ENCODE results near the gene ADD3.

ADD3 gene, protein sequence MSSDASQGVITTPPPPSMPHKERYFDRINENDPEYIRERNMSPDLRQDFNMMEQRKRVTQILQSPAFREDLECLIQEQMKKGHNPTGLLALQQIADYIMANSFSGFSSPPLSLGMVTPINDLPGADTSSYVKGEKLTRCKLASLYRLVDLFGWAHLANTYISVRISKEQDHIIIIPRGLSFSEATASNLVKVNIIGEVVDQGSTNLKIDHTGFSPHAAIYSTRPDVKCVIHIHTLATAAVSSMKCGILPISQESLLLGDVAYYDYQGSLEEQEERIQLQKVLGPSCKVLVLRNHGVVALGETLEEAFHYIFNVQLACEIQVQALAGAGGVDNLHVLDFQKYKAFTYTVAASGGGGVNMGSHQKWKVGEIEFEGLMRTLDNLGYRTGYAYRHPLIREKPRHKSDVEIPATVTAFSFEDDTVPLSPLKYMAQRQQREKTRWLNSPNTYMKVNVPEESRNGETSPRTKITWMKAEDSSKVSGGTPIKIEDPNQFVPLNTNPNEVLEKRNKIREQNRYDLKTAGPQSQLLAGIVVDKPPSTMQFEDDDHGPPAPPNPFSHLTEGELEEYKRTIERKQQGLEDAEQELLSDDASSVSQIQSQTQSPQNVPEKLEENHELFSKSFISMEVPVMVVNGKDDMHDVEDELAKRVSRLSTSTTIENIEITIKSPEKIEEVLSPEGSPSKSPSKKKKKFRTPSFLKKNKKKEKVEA

DNA sequence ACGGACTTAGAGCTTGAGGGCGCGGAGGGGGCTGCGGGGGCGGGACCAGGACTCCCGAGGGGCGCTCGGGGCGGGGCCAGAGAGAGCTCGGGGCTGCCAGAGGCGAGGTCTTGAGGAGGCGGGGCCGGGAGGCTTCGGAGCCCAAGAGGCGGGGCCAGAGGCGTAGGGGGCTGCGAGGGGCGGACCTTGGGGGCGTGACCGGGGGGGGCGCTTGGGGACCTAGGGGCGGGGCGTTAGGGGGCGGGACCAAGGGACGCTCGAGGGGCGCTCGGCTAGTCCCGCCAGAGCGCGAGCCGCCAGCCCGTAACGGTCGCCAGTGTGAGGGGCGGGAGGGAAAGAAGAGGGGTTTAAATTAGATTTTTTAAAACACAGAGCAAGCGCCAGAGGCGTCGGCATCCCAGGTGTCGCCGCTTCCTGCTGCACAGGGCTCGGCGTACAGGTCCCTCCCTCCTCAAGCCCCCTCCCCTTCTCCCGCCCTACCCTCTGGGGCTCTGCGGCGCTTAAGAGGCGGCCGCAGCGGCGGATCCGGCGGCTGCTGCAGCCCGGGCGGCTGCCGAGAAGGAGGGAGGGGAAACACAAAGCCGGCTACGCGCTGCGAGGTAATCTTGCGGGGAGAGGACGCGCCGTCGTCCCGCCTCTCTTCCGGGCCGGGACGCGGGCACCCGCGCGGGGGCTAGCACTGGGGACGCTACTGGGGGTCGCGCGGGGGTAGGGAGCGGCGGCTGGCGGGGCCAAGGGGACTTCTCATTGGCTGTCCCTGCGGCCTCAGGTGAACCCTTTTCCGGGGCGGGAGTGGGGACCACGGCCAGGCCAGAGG is at the start of gene ADD3:
Gene ADD3, plus strand, starts transcription at position 284 of the 817 bp plus-strand sequence. CDS start 92,670 bp downstream, outside the sequence.
- no peak for FAIRE-seq

DNA sequence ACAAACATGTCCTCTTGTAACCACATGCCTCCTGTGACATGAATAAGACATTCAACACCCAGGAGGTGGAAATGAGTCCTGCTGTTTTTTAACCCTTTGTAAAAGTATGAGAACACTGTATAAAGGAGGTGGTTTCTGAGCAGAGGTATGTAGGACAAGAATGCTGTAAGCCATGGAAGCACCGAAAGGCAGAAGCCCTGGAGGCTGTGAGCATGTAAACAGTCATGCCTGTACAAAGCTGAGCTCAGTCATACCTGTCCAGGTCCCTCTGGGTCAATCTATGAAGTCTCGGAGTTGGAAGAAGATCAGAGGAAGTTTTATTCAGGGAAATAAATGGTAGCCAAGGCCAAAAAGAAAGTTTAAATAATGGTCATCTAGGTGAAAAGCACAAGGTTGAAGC is 49.7 kb upstream of the ADD3 start:
- FAIRE-seq: no peak

DNA sequence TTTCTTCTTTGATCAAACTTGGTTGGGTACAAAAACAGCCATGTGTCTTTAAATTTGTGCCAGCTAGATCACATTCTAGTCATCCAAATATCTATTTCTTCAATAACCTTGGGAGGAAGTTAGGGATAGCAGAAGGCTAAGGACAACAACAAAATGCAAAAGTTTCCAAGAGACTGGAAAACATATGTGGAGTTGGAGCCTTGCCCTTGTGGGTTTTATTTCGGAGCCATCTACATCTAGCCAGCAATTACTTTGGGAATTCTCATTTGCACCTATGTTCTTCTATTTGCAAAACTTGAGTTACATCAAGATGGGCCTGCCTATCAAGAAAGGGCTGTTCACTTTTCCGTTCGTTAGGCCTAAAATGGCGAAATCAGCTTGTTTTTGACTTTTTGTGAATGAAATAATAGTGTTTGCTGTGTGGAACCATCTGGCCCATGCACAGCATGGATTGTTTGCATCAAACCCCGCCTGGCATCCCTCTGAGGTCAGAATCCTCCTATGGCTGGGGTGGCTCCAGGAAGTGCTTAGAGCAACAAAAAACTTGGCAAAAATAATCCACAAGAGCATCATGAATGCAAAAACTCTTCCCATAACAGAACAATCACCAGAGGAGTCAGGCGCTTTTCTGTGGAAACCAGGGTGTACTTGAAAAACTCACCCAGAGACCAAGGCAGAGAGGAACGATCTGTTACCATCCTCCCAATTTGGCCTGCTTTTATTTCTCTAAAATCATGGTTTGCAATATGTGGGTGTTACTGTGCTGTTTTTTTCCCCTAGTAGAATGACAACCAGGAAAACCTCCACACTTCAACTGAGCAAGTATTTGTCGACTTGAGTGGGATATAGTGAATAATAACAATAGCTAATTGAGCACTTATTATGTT is 48.3 kb upstream of the ADD3 start:
- no peak for FAIRE-seq

DNA sequence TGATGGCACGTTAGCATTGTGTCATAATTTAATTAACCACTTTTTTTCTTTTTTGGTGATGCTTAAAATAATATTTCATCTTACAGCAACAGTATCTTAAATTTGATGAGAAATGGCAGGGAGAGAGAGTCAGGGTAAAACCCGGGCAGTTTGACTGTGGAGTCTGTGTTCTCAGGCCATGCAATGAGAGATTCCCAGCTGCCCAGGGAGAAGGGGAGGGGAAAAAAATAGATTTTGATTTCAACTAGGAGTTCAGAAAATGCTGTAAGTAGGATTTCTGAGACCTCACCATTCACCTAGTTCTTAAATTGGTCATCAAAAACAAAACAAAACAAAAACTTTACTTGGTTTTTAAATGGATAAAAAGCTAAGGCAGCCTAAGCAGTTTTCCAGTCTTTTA is 47.1 kb upstream of the ADD3 start:
- FAIRE-seq: no peak

DNA sequence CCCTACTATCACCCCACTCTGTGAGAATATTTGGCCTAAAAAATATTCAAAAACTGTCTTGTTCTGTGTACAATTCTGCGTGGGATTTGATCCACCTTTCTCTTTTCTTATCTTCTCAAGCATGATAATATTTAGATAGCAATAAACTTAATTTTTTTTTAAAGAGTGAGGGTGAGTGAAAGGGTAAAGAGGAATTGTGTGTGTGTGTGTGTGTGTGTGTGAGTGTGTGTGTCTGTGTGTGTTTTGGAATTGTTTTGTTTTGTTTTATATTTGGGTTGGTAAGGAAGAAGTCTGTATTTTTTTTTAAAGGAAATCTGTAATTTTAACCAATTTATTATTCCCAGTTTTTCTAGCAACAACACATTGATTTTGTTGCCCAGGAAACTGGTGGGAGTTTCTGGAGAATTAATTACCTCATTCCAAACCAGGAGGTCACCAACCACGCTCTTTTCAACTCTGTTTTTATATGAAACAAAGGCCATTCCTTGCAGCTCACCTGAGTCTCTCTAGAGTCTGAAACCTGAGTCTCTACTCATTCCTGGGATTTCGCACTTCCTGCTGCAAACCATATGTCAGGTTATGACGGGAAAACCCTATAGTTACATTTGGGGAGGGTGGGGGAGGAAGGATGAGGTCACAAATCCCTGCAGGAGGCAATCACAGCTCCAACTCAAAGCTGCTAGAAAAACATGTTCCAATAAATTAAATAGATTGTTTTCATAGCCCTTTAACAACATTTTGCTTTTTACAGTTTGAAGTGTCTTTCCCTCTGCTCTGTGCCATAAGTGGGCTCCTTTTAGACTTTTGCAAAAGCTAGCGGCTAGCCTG is 46.4 kb upstream of the ADD3 start:
- FAIRE-seq: no peak

DNA sequence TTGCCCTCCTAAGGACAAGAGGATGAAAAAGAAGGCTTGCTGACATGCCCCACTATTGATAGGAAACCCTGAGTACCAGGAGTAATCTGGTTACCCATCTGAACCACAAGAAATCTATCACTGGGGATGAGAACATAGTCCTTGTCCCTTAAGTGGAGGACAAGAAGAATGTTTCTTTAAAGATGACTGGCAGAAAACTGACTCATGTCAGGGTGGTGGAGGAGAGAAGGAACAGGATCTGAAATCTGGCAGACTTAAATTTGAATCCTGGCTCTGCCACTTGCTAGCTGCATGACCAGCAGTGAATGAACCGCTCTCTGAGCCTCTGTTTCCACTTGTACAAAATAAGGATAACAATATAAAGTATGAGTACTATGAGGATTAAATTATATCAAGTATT is 45.5 kb upstream of the ADD3 start:
- no peak for FAIRE-seq

DNA sequence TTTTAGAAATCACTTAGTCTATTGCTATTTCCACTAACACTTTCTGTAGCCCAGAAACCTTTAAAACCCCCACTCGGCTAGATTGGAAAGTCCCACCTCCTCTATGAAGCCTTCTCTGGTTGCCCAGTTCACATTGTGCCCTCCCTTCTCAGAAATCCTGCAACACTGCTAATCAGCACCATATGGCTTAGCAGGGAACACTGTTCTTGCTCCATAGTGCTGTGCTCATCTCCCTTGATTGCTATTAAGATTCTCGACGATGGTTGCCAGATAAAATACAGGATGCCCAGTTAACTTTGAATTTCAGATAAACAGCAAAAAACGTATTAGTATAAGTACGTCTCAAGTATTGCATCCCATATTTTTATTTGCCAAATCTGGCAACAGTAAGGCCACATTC is 44.3 kb upstream of the ADD3 start:
- FAIRE-seq: no peak

DNA sequence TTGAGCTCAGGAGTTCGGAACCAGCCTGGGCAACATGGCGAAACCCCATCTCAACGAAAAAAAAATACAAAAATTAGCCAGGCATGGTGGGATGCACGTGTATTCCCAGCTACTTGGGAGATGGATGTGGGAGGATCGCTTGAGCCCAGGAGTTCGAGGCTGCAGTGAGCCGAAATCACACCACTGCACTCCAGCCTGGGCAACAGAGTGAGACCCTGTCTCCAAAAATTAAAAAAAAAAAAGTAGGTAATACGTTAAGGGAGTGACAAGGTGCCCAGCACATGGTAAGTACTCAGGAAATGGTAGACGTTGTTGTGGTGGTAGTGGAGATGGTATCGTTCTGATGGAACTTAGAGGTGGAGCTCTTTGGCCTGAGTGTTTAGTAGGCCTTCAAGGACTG is 43.5 kb upstream of the ADD3 start:
- FAIRE-seq: no peak

DNA sequence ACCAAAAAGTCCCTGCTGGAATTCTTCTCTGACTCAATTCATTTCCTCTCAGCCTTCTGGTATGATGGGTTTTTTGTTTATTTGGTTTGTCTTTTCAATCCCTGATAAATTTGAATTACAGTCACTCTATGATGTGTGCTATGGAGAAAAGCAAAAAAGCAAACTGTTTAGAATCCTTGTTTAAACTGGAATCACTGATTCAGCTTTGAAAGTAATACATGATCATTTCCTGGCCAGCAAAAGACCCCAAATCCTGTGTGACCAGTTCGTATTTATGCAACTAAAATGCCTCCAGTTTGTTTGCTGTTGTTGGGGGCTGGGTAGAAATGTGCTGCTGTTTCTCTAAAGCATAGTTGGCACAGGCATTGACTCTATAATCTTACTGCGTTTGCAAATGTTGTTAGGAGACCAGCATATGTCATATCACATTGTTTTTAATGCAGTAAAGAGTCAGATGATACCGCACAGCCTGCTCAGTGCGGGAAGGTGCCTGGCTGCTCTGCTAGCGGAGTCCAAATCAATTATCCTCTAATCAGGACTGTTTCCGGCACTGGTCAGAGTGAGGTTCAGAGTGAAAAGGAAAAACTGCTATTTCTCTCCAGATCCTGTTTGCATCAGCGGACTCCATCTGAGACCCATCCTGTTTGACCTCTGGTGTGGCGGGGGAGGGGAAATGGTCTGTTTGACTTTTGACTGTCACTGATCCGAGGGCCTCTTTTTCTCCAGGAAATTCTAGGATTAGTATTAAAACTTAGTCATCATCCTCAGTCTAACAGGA is 40.6 kb upstream of the ADD3 start:
- no peak for FAIRE-seq

DNA sequence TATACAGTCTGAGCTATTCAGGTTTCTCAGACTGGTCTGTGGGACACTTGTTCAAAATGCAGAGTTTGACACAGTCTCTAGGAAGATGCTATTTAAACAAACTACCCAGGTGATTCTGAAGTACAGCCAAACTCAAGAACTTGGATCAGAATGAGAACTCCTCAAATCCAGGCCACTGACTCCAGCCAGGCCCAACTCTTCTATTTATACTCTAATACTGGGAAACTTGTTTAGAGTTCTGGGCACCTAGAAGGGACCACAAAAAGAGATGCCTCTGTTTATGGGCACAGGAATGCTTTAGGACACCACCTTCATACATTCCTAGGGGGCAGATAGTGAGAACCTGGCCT is 40.1 kb upstream of the ADD3 start:
- no peak for FAIRE-seq

DNA sequence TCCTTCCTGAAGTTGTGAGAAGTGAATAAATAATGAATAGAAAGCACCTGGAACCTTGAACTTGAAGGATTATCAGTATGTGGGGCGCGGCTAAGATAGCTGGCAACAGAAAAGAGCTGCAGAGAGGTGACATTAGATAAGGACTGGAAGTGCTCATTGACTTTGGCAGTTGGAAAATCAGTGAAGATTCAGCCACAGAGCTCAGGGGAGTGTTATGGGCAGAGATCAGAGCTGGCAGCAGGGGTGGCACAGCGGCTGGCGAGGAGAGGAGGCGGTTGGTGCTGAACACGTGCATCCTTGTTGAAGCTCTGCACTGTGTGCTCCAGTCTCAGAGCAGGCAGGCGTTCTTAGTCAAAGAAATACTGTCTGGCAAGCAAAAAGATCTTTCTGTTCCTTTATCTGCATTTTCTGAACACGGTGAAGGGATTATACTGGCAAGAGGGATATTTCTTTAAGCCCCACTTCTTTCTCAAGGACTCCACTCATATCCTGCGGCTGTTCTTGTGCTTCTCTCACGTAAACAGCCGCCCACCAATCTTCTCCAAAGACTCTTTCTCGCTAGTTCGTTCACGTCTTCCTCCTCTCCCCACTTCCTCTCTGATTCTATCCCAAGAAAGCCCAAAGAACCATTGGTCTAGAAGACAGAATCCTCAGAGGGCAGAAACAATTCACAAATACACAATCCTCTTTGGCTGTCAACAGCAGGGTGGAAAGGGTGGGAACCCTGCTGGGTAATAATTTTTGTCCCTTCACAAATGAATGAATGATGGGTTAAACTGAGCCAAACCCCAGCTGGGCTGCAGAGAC is 38.6 kb upstream of the ADD3 start:
- no peak for FAIRE-seq

DNA sequence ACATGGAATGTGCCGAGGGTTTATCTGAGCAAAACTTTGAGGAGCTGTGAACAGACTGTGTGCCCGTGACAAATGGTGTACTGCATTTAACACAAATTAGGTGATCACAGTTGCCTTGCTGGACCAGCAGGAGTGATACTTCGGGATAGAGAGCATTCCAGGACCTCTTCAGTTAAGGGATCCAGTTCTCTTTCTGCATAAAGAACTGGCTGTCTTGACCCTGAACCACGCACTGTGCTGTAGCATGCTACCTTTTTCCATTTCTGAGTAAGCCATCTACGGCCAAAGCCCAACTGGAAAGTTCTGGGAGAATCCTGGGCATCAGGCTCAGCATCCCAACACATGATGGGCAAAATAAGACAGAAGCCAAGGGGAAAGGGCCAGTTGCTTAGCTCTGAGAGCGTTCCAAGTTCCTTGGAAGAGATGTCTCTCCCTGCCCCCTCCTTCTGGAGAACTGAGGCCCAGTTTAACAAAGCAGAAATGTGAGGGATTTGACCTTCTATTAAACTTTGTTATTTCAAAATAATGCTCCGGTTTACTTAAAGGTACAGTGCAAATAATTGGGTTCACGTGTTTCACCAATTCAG is 37.9 kb upstream of the ADD3 start:
- no peak for FAIRE-seq

DNA sequence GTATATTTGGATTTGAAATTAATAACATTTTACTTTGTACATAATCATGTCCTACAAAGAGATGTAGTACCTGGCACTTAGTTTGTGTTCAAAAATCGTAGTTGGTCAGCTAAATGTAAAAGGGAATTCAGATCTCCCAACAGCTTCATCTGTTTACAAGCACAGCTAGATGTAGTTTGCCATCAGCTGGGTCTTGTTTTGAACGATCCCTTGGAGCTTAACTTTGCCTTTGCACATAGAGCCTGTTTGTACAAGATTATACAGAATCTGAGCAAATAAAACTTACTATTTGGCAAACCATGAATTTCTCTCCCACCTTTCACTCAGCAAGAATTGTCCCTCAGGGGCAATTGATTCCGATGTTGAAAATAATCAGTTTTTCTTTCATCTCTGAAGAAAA is 36.1 kb upstream of the ADD3 start:
- no peak for FAIRE-seq

DNA sequence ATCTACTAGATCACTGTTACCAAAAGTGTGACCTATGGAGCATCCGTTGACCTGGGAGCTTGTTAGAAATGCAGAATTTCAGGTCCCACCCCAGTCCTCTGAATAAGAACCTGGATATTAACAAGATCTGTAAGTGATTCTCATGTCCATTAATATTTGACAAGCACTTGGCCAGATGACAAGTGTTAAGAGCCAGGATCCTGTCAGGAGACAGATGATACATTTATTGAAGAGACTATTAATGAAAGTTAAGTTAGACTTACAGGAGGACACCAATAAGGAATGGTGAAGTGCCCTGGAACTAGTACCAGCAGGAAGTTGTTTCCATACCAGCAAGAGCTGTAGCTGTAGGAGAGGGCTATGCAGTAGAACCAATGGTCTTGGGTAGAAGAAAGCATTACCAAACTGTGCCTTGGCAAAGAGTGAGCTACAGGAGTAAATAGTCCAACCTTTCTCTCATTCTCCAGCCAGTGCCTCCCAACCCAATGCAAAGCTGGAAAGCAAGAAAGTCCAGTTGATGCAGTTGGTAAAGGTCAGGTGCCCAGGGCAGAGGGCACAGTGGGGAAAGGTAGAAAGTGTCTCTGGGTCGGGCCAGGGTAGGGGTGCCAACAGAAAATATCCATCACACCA is 35.3 kb upstream of the ADD3 start:
- FAIRE-seq: no peak

DNA sequence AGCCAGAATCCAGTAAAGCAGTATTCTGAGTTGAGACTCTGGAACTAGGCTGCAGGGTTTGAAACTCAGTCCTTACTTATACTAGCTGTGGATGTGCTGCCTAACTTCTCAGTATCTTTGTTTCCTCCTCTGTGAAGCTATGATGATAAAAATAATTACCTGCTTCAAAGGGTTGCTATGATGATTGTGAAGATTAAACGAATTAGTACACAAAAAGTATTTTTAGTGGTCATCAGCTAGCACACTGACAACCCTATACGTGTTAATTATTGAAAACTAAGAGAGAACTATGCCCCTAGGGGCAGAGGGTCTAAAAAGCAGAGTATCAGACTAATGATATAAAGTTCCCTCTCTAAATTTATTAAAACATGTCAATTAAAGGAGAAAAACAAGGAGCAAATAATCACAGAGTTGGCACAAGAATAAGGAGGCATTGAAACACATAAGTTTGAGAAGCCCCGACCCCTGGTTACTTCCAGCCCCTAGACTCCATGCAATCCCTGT is 34.4 kb upstream of the ADD3 start:
- no peak for FAIRE-seq

DNA sequence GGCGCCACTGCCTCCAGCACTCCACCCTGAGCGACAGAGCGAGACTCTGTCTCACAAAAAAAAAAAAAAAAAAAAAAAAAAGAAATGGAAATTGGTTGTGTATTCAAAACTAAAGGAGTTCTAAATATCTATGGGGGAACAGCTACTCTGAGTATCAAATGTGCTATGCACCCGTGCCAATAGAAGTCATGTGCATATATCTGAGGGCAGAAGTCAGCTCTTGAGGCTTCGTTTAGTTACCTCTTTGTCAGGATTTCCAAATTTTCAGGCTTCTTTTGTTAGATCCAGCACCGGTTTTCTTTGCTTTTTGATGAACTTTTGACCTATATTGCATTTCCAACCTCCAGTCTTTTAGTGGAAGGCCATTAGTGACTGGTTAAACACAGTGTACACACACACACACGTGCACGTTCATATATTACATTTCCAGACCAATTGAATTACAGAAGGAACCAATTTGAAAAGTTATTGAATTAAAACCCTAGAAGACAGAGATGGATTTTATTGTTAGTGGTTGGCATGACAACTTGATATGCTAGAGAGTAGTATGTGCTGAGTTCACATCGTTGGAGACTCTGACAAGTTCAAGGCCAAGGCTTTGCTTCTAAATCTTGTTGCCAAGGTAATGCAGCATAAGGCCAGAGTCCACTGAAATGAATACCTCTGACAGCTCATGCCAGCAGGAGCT is 33.1 kb upstream of the ADD3 start:
- FAIRE-seq: no peak

DNA sequence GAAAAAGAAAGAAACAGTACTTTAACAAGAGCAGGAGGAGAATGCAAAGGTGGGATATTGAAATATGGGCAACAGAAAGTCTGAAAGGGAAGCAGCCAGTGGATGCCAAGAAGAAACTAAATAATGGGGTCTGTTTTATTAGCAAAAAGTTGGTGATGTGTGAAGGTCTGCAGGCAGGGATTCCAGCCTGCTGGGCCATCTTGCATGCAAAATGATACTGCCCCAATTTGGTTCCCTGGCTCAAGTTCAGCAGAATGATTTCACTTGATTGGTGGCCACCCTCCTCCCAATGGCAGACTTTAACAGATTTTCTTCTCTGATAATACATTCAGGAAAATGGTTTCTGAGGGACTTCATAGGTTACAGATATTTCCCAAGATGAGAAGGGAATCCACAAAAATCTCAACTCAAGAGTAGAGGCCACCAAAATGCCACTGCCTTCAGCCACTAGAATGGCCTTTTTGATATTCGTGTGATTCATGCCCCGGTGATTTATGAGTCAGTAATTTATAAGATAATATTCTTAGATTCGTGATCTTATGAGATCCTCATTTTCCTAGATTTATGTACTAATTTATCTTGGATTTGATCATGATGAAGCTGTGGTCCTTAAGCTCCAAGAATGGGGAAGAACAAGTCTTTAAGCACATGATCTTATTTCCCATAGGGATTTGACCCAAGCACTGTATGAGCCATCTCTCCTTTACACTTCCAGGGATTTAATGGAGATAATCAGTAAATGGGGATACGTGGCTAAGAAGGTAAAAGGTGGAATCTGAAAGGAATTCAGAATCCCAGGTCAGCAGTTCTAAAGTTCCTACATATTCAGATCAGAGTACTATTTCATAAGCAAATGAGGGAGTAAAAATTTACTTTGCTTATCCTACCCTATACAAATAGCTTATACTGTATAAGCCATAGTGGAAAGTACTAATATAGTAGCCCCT is 32.3 kb upstream of the ADD3 start:
- FAIRE-seq: no peak

Measured in A204.1 (cell line).